GM23248 (cell line): Measurements from ENCODE around the gene UPF2. TPM values are rescaled to one million over a fixed set of nuclear protein-coding genes. Genes with fewer than 3 reads are reported as not detected.

Experiments used
- DNase-seq: peaks from one replicate; pipeline ENCODE4 v3.0.0-alpha.2; 2015
- H2AFZ ChIP-seq: fragments of 200-600 bp; sonication (generic); 2 replicates; pipeline ENCODE4 v1.6.1; 2016; ENCODE audit warnings: antibody characterized with exemption
- H3F3A ChIP-seq: fragments of 200-600 bp; sonication (generic); 2 replicates; pipeline ENCODE4 v1.6.1; 2016; ENCODE audit warnings: mild to moderate bottlenecking, antibody characterized with exemption, mixed run types; ENCODE audit not compliant: insufficient read depth
- H3K27ac ChIP-seq: fragments of 200-600 bp; sonication (generic); 2 replicates; pipeline ENCODE4 v1.5.1; 2016; ENCODE audit warnings: mild to moderate bottlenecking
- H3K27me3 ChIP-seq: fragments of 200-600 bp; sonication (generic); replicated peaks from 2 replicates; pipeline ENCODE4 v1.6.1; 2016; ENCODE audit warnings: mild to moderate bottlenecking; ENCODE audit not compliant: insufficient read depth
- H3K36me3 ChIP-seq: fragments of 200-600 bp; sonication (generic); 2 replicates; pipeline ENCODE4 v1.6.1; 2016; ENCODE audit warnings: low read depth, mild to moderate bottlenecking
- H3K4me1 ChIP-seq: fragments of 200-600 bp; sonication (generic); 2 replicates; pipeline ENCODE4 v1.6.1; 2016; ENCODE audit warnings: mild to moderate bottlenecking; ENCODE audit not compliant: insufficient read depth
- H3K4me2 ChIP-seq: fragments of 200-600 bp; sonication (generic); one replicate; pipeline ENCODE4 v1.6.1; 2016; ENCODE audit warnings: mild to moderate bottlenecking; ENCODE audit not compliant: unreplicated experiment
- H3K4me3 ChIP-seq: fragments of 200-600 bp; sonication (generic); 2 replicates; pipeline ENCODE4 v1.5.1; 2016; ENCODE audit warnings: mild to moderate bottlenecking
- H3K79me2 ChIP-seq: fragments of 200-600 bp; sonication (generic); 2 replicates; pipeline ENCODE4 v1.6.1; 2016; ENCODE audit warnings: mild to moderate bottlenecking; ENCODE audit not compliant: insufficient read depth
- H3K9ac ChIP-seq: fragments of 200-600 bp; sonication (generic); 2 replicates; pipeline ENCODE4 v1.6.1; 2016; ENCODE audit warnings: mild to moderate bottlenecking
- H3K9me2 ChIP-seq: fragments of 200-600 bp; sonication (generic); 2 replicates; pipeline ENCODE4 v1.6.1; 2016; ENCODE audit warnings: mixed run types, mild to moderate bottlenecking, moderate library complexity; ENCODE audit not compliant: insufficient read depth
- H3K9me3 ChIP-seq: fragments of 200-600 bp; sonication (generic); one replicate; pipeline ENCODE4 v1.6.1; 2017; ENCODE audit warnings: low read depth
- H4K20me1 ChIP-seq: fragments of 200-600 bp; sonication (generic); 2 replicates; pipeline ENCODE4 v1.6.0; 2016; ENCODE audit not compliant: insufficient read depth
- EZH2 ChIP-seq: fragments of 200-600 bp; sonication (generic); IDR thresholded peaks from 2 replicates; pipeline ENCODE4 v1.6.1; 2018; ENCODE audit warnings: antibody characterized with exemption, mild to moderate bottlenecking; ENCODE audit not compliant: insufficient read depth, poor library complexity, severe bottlenecking
- EZH2phosphoT487 ChIP-seq: fragments of 200-600 bp; sonication (generic); IDR thresholded peaks from 2 replicates; pipeline ENCODE4 v1.6.1; 2018; ENCODE audit warnings: antibody characterized with exemption, moderate library complexity, mild to moderate bottlenecking, low read depth; ENCODE audit not compliant: insufficient read depth
- WGBS, 2 experiments: methylation state at CpG; one replicate each; pipeline ENCODE4 v1.1.6; 2015 to 2017; ENCODE audit warnings: low lambda C conversion rate in 2 of 2, low coverage in 1 of 2; ENCODE audit errors: missing lambda C conversion rate in 2 of 2; 5-methylcytosine and 5-hydroxymethylcytosine counted together
- in situ Hi-C: fragments of 300-500 bp; cut with MboI; formaldehyde crosslinking; loops from 2 replicates; pipeline ENCODE4 v1.15.0; 2020
- polyA plus RNA-seq: library from polyadenylated mRNA; unstranded; fragments of >200 nt; fragmentation: Nextera tagmentation; extraction: Ambion mirVana; gene quantifications from 2 replicates; pipeline ENCODE4 v1.2.1, GENCODE V29; 2016
- total RNA-seq: library from RNA; depleted of rRNA; stranded (reverse); fragments of >200 nt; shearing (Covaris generic); gene quantifications from 2 replicates; pipeline ENCODE4 v1.2.3, GENCODE V29; 2014

Gene UPF2
- total and polyA plus RNA-seq, 2 experiments from 2014 or later: 12.7 to 14.1 TPM

- in situ Hi-C loops: no loop called here
- peaks cover 8% of the 10 kb centered on the region for H3K4me1 ChIP-seq
- no peak overlapping the region for H2AFZ ChIP-seq
- no peaks in the 10 kb centered on the region for H3K9me2 ChIP-seq
- H3K4me3 ChIP-seq: no peak overlapping the region
- 83 to 92% methylated on average over 3 of the region's 3 CpGs for WGBS, 2 experiments
- H4K20me1 ChIP-seq: no peaks in the 10 kb centered on the region
- no peaks in the 10 kb centered on the region for H3K9me3 ChIP-seq
- H3K9ac ChIP-seq: no peak overlapping the region
- H3K36me3 ChIP-seq: peaks cover 19% of the 10 kb centered on the region; the same call in 1 of the 2 replicates
- no peak for DNase-seq
- H3K27me3 ChIP-seq: no peaks in the 10 kb centered on the region
- H3K27ac ChIP-seq: no peak overlapping the region
- H3K4me2 ChIP-seq: no peak overlapping the region
- no peak for TF ChIP-seq EZH2phosphoT487
- no peak for TF ChIP-seq EZH2
- peaks cover 99% of the 10 kb centered on the region for H3K79me2 ChIP-seq
- peaks cover 7% of the 10 kb centered on the region for H3F3A ChIP-seq
Measured at GRCh38 chr10:12036073-12036655, 6.4 kb downstream of the UPF2 start.

DNA sequence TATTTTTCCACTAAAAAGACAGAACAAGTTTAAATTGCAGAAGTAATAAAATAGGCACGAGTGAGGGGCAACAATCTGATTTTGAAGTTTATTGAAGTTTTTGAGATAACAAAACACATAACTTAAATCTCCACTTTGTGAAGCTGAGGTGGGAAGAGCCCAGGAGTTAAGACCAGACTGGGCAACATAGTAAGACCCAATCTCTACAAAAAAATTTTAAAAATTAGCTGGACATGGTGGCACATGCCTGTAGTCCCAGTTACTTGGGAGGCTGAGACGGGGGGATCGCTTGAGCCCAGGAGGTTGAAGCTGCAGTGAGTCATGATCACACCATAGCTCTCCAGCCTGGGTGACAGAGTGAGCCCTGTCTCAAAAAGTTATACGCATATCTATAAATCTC is 11.2 kb downstream of the UPF2 start:
- Histone ChIP-seq H3K9me3 (no peaks in the 10 kb centered on the region), H3K27me3 (no peaks in the 10 kb centered on the region), H2AFZ (no peak overlapping the region), H3K9me2 (no peaks in the 10 kb centered on the region), H4K20me1 (no peaks in the 10 kb centered on the region), H3F3A (no peaks in the 10 kb centered on the region), H3K9ac (no peak overlapping the region), H3K27ac (no peak overlapping the region), H3K79me2 (peaks cover 99% of the 10 kb centered on the region), H3K4me1 (no peaks in the 10 kb centered on the region), H3K4me2 (no peak overlapping the region), H3K36me3 (peaks cover 47% of the 10 kb centered on the region), H3K4me3 (no peak overlapping the region)
- no peak for DNase-seq
- no peak for TF ChIP-seq EZH2phosphoT487
- WGBS, 2 experiments: 89 to 92% methylated on average over 4 of the region's 4 CpGs
- in situ Hi-C loops: no loop called here

GRCh38 chr10:12027539-12027938 is 15.1 kb downstream of the UPF2 start:
- Histone ChIP-seq H2AFZ (no peak overlapping the region), H3K9me2 (no peaks in the 10 kb centered on the region), H3K9ac (no peak overlapping the region), H3K27ac (no peak overlapping the region), H3K36me3 (peaks cover 32% of the 10 kb centered on the region), H3K27me3 (no peaks in the 10 kb centered on the region), H4K20me1 (no peaks in the 10 kb centered on the region), H3F3A (no peaks in the 10 kb centered on the region), H3K4me2 (no peak overlapping the region), H3K79me2 (peaks cover 100% of the 10 kb centered on the region), H3K4me3 (no peak overlapping the region), H3K9me3 (no peaks in the 10 kb centered on the region), H3K4me1 (no peaks in the 10 kb centered on the region)
- TF ChIP-seq EZH2 (no peak), EZH2phosphoT487 (no peak)
- in situ Hi-C loops: no loop called here
- 96 to 99% methylated on average over 2 of the region's 2 CpGs for WGBS, 2 experiments
- DNase-seq: no peak

DNA sequence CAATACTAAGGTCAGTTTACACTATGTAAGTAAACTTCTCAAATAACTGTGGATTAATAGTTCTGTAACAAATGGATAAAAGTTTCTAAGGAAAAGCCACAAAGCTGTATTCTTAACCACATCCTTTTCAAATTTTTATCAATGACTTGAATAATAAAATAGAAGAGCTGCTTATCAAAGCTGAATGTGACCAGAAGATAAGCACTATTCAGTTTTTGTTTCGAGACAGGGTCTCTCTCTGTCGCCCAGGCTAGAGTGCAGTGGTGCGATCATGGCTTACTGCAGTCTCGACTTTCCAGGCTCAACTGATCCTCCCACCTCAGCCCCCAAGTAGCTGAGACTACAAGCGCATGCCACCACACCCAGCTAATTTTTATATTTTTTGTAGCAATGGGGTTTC is 17.0 kb downstream of the UPF2 start:
- Histone ChIP-seq H3K79me2 (peaks cover 100% of the 10 kb centered on the region), H3K9me2 (no peaks in the 10 kb centered on the region), H3K27ac (no peak overlapping the region), H3K4me1 (no peaks in the 10 kb centered on the region), H2AFZ (no peak overlapping the region), H3K9ac (no peak overlapping the region), H3K27me3 (no peaks in the 10 kb centered on the region), H3K36me3 (peaks cover 29% of the 10 kb centered on the region), H3K4me2 (no peak overlapping the region), H3K9me3 (no peaks in the 10 kb centered on the region), H4K20me1 (no peaks in the 10 kb centered on the region), H3K4me3 (no peak overlapping the region), H3F3A (no peaks in the 10 kb centered on the region)
- WGBS, 2 experiments: 97 to 98% methylated on average over 5 of the region's 5 CpGs
- no peak for DNase-seq
- TF ChIP-seq EZH2: no peak
- no peak for TF ChIP-seq EZH2phosphoT487
- in situ Hi-C loops: no loop called here
